ENCODE measurements around the gene C11orf24.

- TF ChIP-seq POLR2AphosphoS5 (IDR thresholded peaks at IDR 0.05; ENCODE audit: borderline replicate concordance, low read depth, low read length) (no peak), FOXP2 (optimal IDR thresholded peaks at IDR 0.05; ENCODE audit: control extremely low read depth, extremely low read length, insufficient read depth) (no peak)
Measured at GRCh38 chr11:68226421-68226820, 45.4 kb downstream of the C11orf24 start.

Data from SK-N-MC (cell line).